ENCODE measurements around the gene MCCD1. TPM values are rescaled to one million over a fixed set of nuclear protein-coding genes. Genes with fewer than 3 reads are reported as not detected.
A peak's percentile ranks its signal among the peaks of the same experiment; 100 is the strongest.
"Not testable (repeated sequence)": the region's sequence is repeated elsewhere in the genome, so short reads cannot be mapped to it uniquely, and the experiment has no call there.

The MCCD1 gene
- total RNA-seq, 1 experiment from 2014 or later = not detected

GRCh38 chr6:31485055-31485454 is 43.7 kb upstream of the MCCD1 start:
- H3K27ac ChIP-seq (ENCODE audit: low read length) = no peak overlapping the region
- intact Hi-C loops (cut with micrococcal nuclease) = no loop called here
- no TSS peak for BruUV-seq (replicated peaks)
- no peak overlapping the region for H3K4me2 ChIP-seq (ENCODE audit: low read length)
- no peaks in the 10 kb centered on the region for H3K9me2 ChIP-seq (replicated peaks; ENCODE audit: low read length)
- H2AFZ ChIP-seq (ENCODE audit: low read length) = no peak overlapping the region
- peaks cover 4% of the 10 kb centered on the region; the same call in 1 of the 2 replicates for H3K4me1 ChIP-seq (ENCODE audit: insufficient read depth, low read length)
- no peak for ATAC-seq
- H3K27me3 ChIP-seq (ENCODE audit: low read length) = no peaks in the 10 kb centered on the region
- no peaks in the 10 kb centered on the region for H3K9me3 ChIP-seq (ENCODE audit: low read length)
- peak; percentile 14 for DNase-seq
- ChIA-PET POLR2A (ENCODE audit: unreplicated experiment) (no interaction called here), CTCF (no interaction called here)
- no peaks in the 10 kb centered on the region for H4K20me1 ChIP-seq (ENCODE audit: low read length)
- no peaks in the 10 kb centered on the region for H3K36me3 ChIP-seq (ENCODE audit: low read depth, low read length)
- no peaks in the 10 kb centered on the region for H3K79me2 ChIP-seq (ENCODE audit: low read length)
- H3F3A ChIP-seq (ENCODE audit: low read length, unreplicated experiment) = no peaks in the 10 kb centered on the region
- H3K9ac ChIP-seq (ENCODE audit: low read length) = no peak overlapping the region
- no peak for TF ChIP-seq CTCF (conservative IDR thresholded peaks at IDR 0.05; ENCODE audit: low read depth, low read length)
- TF ChIP-seq EZH2phosphoT487 (IDR thresholded peaks at IDR 0.05; ENCODE audit: borderline replicate concordance, low read length) = no peak
- no peak for TF ChIP-seq EZH2 (IDR thresholded peaks at IDR 0.05; ENCODE audit: low read length, unreplicated experiment)
- H3K4me3 ChIP-seq (ENCODE audit: low read length) = no peak overlapping the region

DNA sequence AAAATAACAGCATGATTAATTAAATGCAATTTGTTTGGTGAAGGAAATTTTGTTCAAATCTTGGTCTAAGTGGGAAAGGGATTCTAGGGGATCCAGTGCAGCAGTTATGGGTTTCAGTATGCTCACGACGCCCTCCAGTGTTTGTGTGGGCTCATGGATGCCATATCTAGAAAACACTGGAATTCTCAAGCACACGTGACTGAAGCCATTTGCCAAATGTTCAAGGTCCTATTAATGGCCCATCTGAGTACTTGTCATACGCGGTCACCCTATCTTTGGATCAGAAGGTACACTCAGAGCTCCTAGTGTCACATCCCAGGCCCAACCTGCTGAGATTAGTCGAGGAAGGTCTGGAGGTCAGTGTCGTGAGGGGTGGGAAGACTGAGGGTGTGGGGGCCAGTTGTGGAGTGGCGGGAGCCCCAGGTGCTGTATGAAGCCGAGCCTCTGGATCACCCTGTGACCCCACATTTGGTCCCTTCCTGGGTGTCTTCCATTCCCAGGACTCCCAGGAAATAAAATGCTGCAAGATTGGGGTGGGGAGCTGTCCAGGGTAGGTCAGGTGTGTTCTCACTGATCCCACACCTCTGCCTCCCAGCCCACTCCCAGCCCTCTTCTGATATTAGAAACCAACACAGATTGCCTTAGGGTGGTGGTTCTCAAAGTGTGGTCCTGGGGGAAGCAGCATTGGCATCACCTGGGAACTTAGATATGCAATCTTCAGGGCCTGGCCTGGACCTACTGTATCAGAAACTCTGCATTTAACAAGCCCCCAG is 42.5 kb upstream of the MCCD1 start:
- H4K20me1 ChIP-seq (ENCODE audit: low read length); H3K27ac ChIP-seq (ENCODE audit: low read length); H3K4me2 ChIP-seq (ENCODE audit: low read length); H3K27me3 ChIP-seq (ENCODE audit: low read length); H3F3A ChIP-seq (ENCODE audit: low read length, unreplicated experiment); H3K9me3 ChIP-seq (ENCODE audit: low read length); CTCF ChIA-PET; H3K36me3 ChIP-seq (ENCODE audit: low read depth, low read length); POLR2A ChIA-PET (ENCODE audit: unreplicated experiment); BruUV-seq (replicated peaks); H3K9ac ChIP-seq (ENCODE audit: low read length); intact Hi-C loops (cut with micrococcal nuclease); H3K4me3 ChIP-seq (ENCODE audit: low read length); DNase-seq; H3K79me2 ChIP-seq (ENCODE audit: low read length); H3K4me1 ChIP-seq (ENCODE audit: insufficient read depth, low read length); H2AFZ ChIP-seq (ENCODE audit: low read length); H3K9me2 ChIP-seq (replicated peaks; ENCODE audit: low read length): not testable (repeated sequence)
- peak; percentile 64 for ATAC-seq

- H3F3A ChIP-seq (ENCODE audit: low read length, unreplicated experiment); H3K9ac ChIP-seq (ENCODE audit: low read length); DNase-seq; H4K20me1 ChIP-seq (ENCODE audit: low read length); H3K27ac ChIP-seq (ENCODE audit: low read length); CTCF ChIA-PET; H3K9me2 ChIP-seq (replicated peaks; ENCODE audit: low read length); H3K79me2 ChIP-seq (ENCODE audit: low read length); BruUV-seq (replicated peaks); H3K4me3 ChIP-seq (ENCODE audit: low read length); H2AFZ ChIP-seq (ENCODE audit: low read length); H3K9me3 ChIP-seq (ENCODE audit: low read length); intact Hi-C loops (cut with micrococcal nuclease); H3K4me2 ChIP-seq (ENCODE audit: low read length); H3K36me3 ChIP-seq (ENCODE audit: low read depth, low read length); ATAC-seq; H3K27me3 ChIP-seq (ENCODE audit: low read length); H3K4me1 ChIP-seq (ENCODE audit: insufficient read depth, low read length); POLR2A ChIA-PET (ENCODE audit: unreplicated experiment): not testable (repeated sequence)
Observed at GRCh38 chr6:31487674-31488073, 41.1 kb upstream of the MCCD1 start.

GRCh38 chr6:31489086-31489485 is 39.7 kb upstream of the MCCD1 start:
- H3K4me3 ChIP-seq (ENCODE audit: low read length) = no peak overlapping the region
- no peak overlapping the region for H2AFZ ChIP-seq (ENCODE audit: low read length)
- TF ChIP-seq CTCF (conservative IDR thresholded peaks at IDR 0.05; ENCODE audit: low read depth, low read length) = no peak
- TF ChIP-seq EZH2 (IDR thresholded peaks at IDR 0.05; ENCODE audit: low read length, unreplicated experiment) = no peak
- TF ChIP-seq EZH2phosphoT487 (IDR thresholded peaks at IDR 0.05; ENCODE audit: borderline replicate concordance, low read length) = no peak
- BruUV-seq (replicated peaks) = no TSS peak
- no peak overlapping the region for H3K4me2 ChIP-seq (ENCODE audit: low read length)
- no peak for ATAC-seq
- no peaks in the 10 kb centered on the region for H3K36me3 ChIP-seq (ENCODE audit: low read depth, low read length)
- H3K9me3 ChIP-seq (ENCODE audit: low read length) = no peaks in the 10 kb centered on the region
- no peaks in the 10 kb centered on the region for H3F3A ChIP-seq (ENCODE audit: low read length, unreplicated experiment)
- ChIA-PET POLR2A (ENCODE audit: unreplicated experiment) (no interaction called here), CTCF (no interaction called here)
- intact Hi-C loops (cut with micrococcal nuclease) = no loop called here
- H3K9me2 ChIP-seq (replicated peaks; ENCODE audit: low read length) = no peaks in the 10 kb centered on the region
- peaks cover 2% of the 10 kb centered on the region; the same call in 1 of the 2 replicates for H3K79me2 ChIP-seq (ENCODE audit: low read length)
- H3K27me3 ChIP-seq (ENCODE audit: low read length) = no peaks in the 10 kb centered on the region
- H3K4me1 ChIP-seq (ENCODE audit: insufficient read depth, low read length) = peaks cover 15% of the 10 kb centered on the region; the same call in 1 of the 2 replicates
- H3K27ac ChIP-seq (ENCODE audit: low read length) = no peak overlapping the region
- no peak for DNase-seq
- no peak overlapping the region for H3K9ac ChIP-seq (ENCODE audit: low read length)
- no peaks in the 10 kb centered on the region for H4K20me1 ChIP-seq (ENCODE audit: low read length)
